D341Med (cell line): ENCODE results near the gene ETV7.
"Not testable (repeated sequence)": the region's sequence is repeated elsewhere in the genome, so short reads cannot be mapped to it uniquely, and the experiment has no call there.

ENCODE experiments used
- DNase-seq: peaks from one replicate; pipeline ENCODE4 v3.0.0; 2012; ENCODE audit warnings: low spot score

ETV7 gene

GRCh38 chr6:36340306-36340617 lies 47.2 kb downstream of the ETV7 start:
- DNase-seq, result no peak

- no peak for DNase-seq
Observed at GRCh38 chr6:36339146-36339545, 48.3 kb downstream of the ETV7 start.

GRCh38 chr6:36338223-36338622 lies 49.2 kb downstream of the ETV7 start:
- not testable (repeated sequence) for DNase-seq

- DNase-seq, result no peak
Observed at GRCh38 chr6:36337814-36338213, 49.7 kb downstream of the ETV7 start.

- DNase-seq, result no peak
Observed at GRCh38 chr6:36336779-36337241, 50.7 kb downstream of the ETV7 start, which contains the start of gene BNIP5. BNIP5 (minus strand) TSS chr6:36336888; CDS start chr6:36330690, 6,198 bp downstream.

- no peak for DNase-seq
Observed at GRCh38 chr6:36336208-36336710, 51.2 kb downstream of the ETV7 start.

- no peak for DNase-seq
Observed at GRCh38 chr6:36335465-36336207, 51.8 kb downstream of the ETV7 start.

DNA sequence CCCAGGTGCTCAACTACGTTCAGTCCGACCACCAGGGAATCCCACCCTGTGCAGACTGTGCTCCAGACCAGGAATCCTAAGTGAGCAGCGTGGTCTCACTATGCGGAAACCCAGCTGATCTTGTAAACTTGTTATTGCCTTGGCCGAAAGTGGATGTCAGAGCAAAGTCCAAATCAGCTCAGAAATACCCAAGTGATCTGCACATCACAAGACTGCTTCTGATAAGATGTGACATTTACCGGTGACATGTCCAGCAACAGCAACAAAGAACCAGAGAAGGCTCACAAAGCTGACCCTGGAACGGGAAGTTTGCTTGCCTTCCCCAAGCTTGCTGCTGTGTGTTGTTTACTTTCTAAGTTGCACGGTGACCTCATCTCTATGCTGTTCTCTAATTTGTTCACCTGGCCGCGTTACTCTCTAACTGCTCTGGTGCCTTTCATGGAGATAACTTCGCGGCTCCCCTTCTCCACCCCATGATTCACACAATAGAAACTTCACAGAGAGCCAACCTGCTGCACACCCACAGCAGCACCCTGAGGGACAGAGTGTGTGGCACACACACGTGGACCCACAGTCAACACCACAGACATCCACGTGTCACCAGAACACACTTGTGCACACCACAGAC lies 52.5 kb downstream of the ETV7 start:
- no peak for DNase-seq

DNA sequence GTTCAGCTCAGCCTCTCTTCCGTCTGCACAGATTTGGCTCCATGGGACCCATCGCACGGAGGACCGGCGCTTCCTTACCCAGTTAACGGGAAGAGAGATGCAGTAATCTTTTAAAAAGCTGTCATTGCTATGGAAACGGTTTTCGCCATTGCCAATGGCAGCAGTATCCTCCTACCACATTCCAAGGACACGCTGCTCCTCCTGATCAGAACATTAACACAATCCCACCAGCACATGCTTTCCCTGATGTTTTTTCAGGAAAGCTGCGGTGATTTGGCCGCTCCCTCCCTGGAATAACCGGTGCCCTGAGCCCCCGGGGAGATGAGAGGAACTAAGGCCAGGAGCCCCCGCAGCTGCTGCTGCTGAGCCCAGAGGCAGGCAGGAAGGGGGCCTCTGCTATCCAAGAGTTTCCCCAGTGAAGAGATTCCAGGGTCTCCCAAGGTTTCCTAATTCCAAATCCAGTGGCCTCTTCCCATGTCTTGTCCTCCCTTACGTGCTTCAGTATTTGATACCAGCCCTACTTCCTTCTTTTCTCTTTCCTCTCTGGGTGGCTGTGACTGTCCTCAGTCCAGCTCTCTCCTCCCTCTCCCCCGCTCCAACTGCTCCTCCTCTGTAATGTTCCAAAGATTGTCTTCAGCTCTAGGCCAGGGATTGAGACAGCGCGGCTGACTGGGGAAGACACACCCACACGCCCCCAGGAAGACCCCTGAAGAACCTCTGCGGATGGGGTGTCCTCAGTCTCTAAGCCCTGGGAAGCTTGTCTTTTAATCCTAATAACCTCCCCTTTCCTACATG lies 53.3 kb downstream of the ETV7 start:
- no peak for DNase-seq

GRCh38 chr6:36333171-36333895 lies 54.1 kb downstream of the ETV7 start:
- DNase-seq, result no peak

- DNase-seq, result no peak
Observed at GRCh38 chr6:36331381-36331780, 56.1 kb downstream of the ETV7 start.

DNA sequence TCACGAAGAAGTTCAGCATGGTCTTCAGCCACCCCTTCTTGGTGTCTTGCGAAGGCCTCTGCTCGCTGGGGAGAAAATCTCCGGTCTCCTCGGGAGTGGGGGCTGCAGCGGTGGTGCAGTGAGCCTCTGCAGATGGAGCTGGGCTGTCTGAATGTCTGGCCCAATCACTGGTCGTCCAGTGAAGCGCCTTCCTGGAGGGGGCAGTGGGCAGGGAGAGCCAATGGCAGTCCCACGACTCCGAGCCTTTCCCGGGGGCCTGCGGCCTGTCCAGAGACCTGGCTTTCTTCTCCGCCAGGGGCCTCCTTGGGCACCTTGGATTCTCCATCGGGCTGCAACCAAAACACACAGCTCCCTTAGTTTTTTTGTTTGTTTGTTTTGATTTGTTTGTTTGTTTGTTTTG lies 57.1 kb downstream of the ETV7 start:
- no peak for DNase-seq

- DNase-seq, result no peak
Observed at GRCh38 chr6:36329798-36330291, 57.6 kb downstream of the ETV7 start.

DNA sequence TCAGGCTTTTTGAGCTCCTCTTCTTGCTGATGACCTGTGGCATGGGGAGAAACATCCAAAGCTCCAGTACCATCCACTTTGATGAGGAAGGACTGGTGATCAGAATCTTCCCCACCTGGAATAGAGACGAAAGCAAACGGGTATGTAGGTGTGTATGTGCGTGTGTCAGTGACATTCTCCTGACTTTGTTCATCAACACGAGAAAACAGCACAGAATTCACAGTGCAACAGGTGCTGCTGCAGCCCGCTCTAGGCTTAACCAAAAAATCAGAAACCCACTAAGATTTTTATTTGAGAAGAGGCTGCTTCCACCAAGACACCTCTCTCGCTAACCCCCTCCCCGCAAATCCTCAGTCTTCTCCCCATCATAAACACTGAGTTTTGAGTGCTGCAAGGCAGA lies 58.9 kb downstream of the ETV7 start:
- DNase-seq, result no peak

- no peak for DNase-seq
Observed at GRCh38 chr6:36327919-36328236, 59.6 kb downstream of the ETV7 start.

- no peak for DNase-seq
Observed at GRCh38 chr6:36327226-36327918, 60.1 kb downstream of the ETV7 start.

- DNase-seq, result no peak
Observed at GRCh38 chr6:36326356-36326995, 61.0 kb downstream of the ETV7 start.

DNA sequence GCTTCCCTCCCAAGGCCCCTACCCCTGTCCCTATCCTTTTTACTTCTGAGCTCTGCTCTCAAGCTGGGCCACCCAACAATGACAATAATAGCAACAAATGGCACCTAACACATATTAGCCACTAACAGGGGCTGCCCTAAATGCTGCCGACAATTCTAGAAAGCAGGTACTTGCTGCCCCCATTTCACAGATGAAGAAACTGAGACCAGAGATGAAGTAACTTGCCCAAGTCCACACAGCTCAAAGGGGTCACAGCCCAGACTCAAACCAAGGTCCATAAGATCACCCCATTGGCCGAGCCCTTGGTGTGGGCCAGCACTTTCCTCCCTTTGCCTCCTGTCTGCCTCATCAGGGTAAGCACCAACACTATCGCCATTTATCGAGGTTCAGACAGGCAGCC lies 62.8 kb downstream of the ETV7 start:
- DNase-seq, result no peak

GRCh38 chr6:36324191-36324590 lies 63.3 kb downstream of the ETV7 start:
- DNase-seq, result no peak

DNA sequence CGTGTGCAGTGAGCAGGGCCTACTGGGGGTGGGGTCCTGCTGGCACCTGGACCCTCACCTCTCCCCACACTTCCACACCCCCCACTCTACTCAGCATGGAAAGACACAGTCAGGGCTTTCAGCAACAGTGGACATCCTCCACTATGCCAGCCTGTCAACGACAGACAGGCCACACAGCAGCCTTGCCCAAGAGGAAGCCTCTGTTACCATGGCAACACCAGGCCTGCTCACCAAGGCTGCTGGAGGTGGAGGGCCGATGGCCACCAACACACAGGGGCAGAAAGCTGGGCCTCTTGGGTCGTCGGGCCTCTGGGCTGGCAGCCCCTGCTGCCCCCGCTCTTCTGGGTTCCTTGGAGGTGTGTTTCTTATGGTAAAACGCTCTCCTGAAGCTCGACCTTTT lies 64.4 kb downstream of the ETV7 start:
- no peak for DNase-seq

GRCh38 chr6:36322591-36322990 lies 64.9 kb downstream of the ETV7 start:
- DNase-seq, result no peak
